Measurements from ENCODE around the gene UCHL3. TPM values are rescaled to one million over a fixed set of nuclear protein-coding genes. Genes with fewer than 3 reads are reported as not detected.
A peak's percentile ranks its signal among the peaks of the same experiment; 100 is the strongest.
"Not testable (repeated sequence)": the region's sequence is repeated elsewhere in the genome, so short reads cannot be mapped to it uniquely, and the experiment has no call there.

Gene UCHL3
- polyA plus RNA-seq, 12 donors: 14.3 to 27.8 (median 21.9) TPM; not detected in 1

DNA sequence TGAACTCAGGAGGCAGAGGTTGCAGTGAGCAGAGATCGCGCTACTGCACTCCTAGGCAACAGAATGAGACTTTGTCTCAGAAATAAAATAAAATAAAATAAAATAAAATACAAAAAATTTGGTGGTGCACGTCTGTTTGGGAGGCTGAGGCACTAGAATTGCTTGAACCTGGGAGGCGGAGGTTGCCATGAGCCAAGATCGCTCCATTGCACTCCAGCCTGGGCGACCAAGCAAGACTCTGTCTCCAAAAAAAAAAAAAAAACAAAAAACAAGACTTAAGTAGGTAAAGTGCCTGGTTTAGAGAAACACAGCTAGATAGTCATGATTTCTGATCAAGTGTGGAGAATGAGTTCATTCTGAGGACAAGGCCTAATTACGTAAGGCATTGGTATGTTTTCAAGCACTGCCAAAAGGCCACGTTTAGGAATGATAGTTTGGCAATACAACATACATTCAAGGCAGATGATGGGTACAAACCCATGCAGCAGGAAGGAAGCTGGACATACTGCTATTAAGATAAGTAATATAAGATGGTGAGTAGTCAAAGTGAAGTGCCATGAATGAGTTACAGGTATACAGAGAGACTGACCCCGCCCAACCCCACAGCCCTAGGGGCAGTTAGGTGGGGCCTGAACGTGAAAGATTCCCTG lies 4.8 kb upstream of the UCHL3 start:
- DNase-seq: no peak

DNA sequence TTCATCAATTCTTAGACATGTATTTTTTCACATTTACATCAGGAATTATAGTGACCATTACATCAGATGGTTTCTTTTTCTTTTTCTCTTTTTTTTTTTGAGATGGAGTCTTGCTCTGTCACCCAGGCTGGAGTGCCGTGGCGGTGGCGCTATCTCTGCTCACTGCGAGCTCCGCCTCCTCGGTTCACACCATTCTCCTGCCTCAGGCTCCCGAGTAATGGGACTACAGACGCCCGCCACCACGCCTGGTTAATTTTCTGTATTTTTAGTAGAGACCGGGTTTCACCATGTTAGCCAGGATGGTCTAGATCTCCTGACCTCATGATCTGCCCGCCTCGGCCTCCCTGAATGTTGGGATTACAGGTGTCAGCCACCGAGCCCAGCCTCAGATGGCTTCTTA lies 4.2 kb upstream of the UCHL3 start:
- not testable (repeated sequence) for DNase-seq

DNA sequence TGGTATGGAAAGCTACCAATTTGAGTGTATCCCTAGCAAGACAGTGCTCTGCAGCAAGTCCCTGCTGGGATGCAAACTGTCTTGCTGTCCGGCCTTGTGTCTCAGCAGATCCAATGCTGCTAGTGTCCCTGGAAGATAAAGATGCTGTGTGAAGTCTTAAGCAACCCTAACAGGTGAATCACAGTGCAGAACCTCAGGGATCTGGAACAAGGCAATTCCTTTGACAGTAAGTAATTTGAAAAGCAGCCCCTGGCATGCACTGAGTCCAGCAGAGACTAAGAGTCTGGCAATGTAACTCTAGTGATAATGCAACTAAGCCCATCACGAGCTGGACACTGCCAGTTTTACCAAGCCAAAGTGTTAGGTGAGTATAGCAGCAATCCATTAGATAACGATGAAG lies 1.7 kb upstream of the UCHL3 start:
- no peak for DNase-seq

DNA sequence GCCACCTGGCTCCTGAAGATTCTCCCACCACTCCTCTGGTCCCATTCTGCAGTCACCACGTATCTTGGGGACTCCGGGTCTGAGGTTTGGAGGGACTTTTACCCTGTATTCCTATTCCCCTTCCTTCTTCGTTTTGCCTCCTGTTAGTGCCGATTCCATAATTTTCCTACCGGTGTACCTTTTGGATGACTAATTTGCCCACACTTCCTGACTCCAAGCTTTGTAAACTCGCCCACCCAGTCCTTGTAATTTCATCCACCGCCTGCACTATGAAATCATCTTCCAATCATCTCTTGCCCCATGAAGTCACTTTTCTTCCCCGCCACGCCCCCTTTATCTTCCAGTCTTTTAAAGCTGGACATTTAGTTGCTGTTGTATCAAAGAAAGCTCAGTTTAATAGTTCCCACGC lies 572 bp downstream of the UCHL3 start:
- DNase-seq: peak; percentile 41

DNA sequence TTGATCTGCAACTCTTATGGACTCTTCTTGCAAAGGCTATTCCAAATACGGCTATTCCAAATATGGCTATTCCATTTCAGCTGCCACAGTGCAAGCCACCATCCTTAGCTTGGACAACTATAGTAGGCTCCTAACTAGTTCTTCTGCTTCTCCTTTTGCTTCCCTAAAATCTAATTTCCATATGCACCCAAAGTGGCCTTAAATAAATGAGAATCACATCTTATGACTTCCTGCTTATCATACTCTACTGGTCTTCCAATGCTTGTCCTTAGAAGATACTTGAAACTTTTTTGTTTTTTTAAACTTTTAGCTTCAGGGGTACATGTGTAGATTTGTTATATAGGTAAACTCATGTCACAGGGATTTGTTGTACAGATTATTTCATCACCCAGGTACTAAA lies 4.9 kb downstream of the UCHL3 start:
- no peak for DNase-seq

DNA sequence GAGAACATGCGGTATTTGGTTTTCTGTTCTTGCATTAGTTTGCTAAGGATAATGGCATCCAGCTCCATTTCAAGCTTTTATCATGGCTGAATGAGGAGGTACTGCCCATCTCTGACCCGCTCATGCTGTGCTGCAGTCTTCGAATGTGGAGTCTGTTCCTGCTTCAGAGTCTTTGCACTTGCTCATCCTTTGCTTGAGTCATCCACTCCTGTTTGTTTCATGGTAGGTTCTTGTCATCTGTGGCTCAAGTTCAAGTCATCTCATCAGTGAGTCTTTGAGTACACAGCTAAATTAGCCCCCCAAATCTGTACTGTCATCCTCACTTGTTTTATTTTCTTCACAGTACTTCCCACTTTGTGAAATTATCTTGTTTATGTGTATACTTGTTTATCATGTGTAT lies 5.4 kb downstream of the UCHL3 start:
- no peak for DNase-seq

DNA sequence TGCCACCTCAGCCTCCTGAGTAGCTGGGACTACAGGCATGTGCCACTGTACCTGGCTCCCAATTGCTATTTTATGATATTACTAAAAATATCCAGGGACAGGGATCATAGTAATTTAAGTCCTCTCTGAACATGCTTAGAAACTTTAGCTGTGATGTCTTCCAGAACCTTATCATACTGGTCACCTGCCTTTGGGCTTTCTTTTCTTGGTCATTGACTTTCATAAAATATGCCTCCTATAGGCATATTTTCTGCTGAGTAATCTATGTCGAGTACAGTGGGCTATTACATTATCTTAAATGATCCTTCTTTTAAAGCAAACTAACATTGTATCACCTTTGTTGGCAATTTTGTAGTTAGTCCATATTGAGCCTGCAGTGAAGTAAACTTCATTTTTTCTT lies 6.2 kb downstream of the UCHL3 start:
- DNase-seq: no peak

DNA sequence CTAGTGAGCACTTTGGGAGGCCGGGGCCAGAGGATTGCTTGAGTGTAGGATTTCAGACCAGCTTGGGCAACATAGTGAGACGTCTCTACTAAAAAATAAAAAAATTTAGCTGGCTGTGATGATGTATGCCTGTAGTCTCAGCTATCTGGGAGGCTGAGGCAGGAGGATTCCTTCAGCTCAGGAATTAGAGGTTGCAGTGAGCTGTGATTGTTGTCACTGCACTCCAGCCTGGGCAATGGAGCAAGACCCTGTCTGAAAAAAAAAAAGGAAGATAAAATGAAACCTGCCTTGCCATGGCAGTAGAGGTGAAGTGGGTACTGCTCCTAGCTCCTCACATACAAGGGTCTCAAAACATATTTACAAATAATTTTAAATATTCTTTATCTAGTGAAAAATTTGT lies 7.4 kb downstream of the UCHL3 start:
- no peak for DNase-seq

DNA sequence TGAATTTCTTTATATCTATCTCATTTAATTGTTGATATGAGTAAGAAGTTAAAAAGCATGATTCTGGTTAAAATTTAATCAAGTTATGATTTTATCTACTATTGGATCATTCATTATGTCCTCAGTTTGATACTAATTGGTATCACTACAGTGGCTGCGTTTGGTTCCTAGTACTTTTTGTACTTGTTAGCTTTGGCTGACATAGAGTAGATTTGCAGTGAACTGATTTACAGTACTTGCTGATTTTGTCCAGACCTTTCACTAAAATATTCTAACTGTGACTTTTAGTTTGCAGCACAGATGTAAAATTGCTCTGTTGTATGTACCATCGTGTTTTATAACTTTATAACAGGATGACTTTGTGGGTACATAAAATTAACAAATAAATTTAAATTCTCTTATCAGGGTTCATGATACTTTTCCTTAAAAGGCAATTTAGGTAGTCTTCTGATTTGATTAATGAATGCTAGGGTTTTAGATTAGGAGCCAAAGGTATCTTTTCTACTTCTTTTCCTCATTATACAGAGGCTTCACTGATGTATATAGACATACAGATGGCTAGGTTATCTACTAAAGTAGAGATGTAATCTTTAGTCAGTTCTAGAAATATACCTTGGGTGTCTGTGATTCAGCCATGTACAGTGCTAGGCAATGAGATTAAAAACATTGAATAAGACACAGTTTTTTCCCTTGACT lies 8.7 kb downstream of the UCHL3 start:
- DNase-seq: no peak

DNA sequence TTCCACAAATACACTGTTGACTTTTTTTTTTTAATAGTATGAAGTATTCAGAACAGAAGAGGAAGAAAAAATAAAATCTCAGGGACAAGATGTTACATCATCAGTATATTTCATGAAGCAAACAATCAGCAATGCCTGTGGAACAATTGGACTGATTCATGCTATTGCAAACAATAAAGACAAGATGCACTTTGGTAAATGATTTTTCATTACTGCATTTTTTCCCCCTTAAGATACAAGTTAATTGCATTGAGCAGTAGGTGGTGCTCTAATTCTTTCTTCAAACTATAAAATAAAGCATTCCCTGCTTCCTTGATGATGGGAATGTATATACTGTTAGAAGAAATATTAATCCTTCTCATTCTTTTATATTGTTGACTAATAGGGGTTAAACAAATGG lies 17.1 kb downstream of the UCHL3 start:
- no peak for DNase-seq

DNA sequence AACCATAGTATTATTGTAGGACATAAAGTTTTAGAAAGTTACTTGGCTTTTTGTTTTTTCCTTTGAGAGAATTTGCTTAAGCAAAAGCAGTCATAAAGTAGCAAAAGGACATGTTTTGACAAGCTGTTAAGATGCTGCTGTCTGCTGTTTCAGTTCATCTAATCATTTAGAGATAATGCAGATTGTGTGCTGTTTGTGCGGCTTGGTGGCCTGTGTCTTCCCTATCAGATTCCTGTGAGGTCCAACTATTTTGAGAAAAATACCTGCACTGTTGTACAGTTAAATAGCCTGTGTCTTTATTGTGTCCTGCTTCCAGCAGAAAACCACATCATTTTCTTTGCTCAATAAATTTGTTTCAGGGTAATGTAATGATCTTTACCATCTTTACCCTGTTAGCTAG lies 20.0 kb downstream of the UCHL3 start:
- no peak for DNase-seq

DNA sequence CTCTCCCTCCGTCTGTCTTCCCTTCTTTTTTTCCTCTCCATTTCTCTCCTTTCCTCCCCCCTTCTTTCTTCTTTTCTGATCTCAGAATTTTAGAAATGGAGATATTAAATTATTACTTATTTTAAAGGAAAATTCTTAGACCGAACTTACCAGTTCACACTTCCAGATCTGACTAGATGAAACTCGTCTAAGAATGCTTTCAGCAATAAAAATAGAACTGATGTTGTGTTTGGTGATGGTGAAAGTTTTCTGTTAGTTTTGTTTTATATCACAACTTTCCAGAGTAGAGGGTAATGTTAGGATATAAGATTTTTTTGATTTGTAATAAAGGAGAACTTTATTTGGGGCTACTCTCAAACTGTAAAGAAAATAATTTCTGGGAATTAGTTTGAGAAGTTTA lies 29.9 kb downstream of the UCHL3 start:
- no peak for DNase-seq

DNA sequence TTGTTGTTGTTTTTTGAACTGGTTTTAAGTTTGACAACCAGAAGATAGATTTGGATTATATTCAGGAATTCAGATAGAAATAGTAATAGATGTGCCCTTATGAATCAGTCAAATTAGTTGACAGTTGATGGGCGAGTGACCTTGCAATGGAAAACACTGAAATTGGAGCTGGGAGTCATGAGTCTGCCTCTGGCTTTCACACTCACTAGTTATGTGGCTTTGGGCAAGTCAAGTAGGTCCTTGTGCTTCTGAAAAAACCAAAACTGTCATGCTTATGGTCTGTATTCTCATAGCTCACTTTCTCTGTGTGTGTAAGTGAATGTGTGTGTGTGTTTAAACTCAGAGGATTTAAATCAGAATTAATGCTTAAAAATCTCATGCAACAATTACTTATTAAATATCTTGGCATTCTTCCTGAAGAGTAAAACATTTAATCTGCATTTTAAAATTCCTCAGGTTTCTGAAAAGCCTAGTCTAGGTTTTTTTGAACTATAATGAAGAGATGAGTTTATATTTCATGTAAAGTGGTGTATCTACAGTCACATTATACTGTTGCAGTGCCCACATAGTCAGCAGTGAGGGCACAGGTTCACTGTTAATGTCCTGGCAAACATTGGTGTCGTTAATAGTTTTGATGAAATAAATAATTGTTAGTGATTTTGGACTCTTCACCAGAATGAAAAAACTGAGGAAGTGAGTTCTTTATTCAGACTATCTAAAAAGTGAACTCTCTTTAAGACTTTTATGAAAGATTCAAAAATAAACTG lies 32.5 kb downstream of the UCHL3 start:
- DNase-seq: peak; percentile 15

DNA sequence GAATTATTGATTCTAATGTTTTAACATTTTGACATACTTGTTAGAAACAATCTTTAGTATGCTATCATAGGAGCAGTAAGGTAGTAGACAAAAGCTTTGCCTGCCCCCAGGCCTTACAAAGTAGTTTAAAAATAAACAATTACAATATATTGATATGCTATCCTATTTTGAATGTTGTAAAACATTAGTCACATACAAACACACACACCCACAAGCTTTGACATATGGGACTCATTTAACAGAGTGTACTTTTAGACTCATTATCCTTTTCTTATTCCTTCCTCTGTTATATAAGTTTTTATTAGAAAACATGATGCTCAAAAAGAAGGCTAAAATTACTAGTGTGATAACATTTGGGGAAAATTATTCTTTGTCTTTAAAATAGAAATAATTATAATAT lies 33.5 kb downstream of the UCHL3 start:
- no peak for DNase-seq

DNA sequence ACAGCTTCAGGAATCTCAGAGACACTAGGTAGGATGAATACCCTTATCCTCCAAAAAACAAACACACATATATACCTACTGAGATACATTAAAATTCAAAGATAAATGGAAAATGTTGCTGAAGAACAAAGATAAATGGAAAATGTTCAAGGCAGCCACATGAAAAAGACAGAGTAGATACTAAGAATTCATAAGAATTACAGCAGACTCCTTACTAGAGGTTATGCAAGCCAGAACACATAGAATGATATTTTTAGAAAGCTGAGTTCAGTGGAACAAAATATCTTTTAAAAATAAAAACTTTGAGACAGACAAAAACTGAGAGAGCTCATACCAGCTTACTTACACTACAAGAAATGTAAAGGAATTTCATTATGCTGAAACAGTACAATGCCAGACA lies 35.6 kb downstream of the UCHL3 start:
- no peak for DNase-seq

DNA sequence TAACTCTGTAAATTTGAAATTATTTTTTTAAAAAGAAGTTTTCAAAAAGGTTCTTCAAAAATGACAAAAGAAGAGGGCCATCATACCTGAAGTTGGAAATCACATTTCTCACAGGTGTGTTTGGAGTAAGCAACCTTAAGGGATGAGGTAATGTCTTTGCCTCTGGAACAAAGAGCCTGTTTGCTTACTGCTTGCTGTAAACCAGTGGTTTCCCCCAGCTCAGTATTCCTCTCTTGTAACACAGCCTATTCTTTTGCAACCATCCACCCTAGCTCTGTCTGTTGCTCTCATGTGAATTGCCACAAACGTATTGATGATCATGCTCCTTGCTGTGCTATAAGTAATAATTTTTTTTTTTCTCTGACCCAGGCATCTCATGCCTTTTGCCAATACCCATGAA lies 38.1 kb downstream of the UCHL3 start:
- no peak for DNase-seq

DNA sequence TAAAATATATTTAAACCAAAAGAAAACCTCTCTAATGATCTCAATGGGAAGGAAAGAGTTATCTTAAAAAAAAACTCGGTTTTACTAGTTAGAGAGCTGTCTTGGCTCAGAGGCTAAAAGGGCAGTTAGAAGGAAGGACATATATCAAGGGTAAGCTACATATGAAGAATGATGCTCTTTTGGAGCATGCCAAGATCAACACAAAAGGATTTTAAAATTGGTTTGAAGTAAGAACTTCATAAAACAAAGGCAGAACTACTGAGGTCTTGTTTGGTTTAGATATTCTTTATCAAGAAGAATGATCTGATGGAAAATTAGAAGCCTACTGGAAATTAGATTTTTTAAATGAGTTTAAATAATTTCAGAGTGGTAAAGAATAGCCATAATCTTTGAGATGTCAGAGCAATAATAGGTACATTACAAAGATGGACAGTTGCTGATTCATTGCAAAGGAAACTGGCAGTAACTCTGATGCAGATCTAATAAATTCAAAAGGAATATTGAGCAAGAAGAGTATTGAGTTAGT lies 47.1 kb downstream of the UCHL3 start:
- DNase-seq: no peak

DNA sequence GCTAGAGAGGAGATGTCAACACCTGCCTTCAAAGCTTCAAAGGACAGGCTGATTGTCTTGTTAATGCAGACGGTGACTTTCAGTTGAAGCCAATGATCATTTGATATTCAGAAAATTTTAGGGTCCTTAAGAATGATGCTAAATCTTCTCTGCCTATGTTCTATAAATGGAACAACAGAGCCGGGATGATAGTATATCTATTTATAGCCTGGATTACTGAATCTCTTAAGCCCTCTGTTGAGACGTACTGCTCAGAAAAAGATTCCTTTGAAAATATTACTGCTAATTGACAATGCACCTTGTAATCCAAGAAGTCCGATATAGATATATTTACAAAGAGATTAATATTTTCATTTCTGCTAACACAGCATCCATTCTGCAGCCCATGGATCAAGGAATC lies 50.8 kb downstream of the UCHL3 start:
- no peak for DNase-seq

DNA sequence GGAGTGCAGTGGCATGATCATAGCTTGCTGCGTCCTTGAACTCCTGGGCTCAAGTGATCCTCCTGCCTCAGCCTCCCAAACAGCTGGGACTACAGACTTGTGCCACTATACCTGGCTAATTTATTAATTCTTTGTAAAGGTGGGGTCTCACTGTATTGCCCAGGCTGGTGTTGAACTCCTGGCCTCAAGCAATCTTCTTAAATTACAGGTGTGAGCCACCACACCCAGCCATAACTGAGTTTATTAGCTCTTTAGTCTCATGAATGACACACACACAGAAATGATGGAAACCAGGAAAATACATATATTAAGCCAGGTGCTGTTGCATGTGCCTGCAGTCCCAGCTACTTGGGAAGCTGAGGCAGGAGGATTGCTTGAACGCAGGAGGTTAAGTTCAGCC lies 53.4 kb downstream of the UCHL3 start:
- no peak for DNase-seq

DNA sequence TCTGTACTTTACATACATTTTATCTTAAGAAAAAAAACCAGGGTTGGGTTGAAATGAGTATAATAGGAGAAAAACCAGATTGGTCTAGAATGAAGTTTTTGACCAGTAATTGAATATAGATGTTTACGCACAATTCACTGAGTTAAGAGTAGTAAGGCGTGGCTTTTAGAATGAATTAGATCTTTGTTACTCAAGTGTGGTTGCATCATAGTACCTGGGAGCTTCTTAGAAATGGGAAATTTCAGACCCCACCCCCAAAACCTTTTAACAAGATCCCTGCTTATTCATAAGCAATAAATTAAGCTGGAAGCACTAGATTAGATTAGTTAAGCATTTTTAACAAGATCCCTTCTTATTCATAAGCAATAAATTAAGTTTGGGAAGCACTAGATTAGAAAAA lies 57.9 kb downstream of the UCHL3 start:
- DNase-seq: no peak

DNA sequence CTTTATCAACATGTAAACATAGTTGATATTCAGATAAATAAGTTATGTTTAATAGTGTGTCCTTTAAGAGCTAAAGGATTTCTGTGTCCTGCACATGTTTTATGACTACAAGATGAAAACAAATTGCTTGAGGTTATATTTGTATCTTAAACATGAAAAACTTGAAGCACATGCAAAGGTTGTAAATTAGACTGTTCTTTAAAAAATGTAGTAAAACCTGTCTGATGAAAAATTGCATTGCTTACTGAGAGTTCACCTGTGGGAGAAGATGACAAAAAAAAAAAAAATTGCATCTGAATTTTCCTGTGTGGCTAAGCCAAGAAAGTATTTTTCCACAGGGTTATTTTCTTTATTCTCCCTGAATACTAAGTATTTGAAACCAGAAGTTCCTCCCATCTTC lies 60.9 kb downstream of the UCHL3 start:
- no peak for DNase-seq

DNA sequence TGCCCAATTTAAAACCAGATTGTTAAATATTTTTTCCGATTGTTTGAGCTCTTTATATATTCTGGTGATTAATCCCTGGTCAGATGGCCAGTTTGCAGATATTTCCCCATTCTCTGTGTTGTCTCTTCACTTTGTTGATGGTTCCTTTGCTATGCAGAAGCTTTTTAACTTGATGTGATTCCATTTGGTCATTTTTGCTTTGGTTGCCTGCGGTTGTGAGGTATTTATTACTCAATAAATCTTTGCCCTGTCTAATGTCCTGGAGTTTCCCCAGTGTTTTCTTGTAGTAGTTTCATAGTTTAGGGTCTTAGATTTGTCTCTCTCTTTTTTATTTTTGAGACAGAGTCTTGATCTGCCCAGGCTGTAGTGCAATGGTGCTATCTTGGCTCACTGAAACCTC lies 62.8 kb downstream of the UCHL3 start:
- no peak for DNase-seq

DNA sequence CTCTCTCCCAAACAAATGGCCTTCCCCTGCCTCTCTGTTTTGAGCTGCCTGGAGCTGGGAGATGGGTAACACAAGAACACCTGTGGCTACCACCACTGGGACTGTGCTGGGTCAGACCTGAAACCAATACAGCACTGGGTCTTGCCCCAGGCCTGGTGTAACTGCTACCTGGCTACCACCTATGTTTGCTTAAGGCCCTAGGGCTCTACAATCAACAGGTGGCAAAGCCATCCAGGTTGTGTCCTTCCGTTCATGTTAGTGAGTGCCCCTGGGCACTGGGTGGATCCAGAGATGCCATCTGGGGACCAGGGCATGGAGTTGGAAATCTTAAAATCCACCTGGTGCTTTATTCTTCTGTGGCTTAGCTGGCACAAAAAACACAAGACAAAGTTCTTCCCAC lies 67.6 kb downstream of the UCHL3 start:
- no peak for DNase-seq

All from muscle of arm (tissue), 12 donors.